SK-N-SH (cell line): Measurements from ENCODE around the gene POLR1A. TPM values are rescaled to one million over a fixed set of nuclear protein-coding genes. Genes with fewer than 3 reads are reported as not detected.

ENCODE experiments used
- CTCF ChIA-PET: fragments of 300-600, 350-600 bp; formaldehyde crosslinking; extraction: SDS; loops from one replicate; lab custom pipeline; 2021; lab: Yijun Ruan, JAX
- POLR2A ChIA-PET: fragments of 350-600 bp; sonication (Branson Sonifier 250); formaldehyde crosslinking; extraction: SDS; loops from one replicate; lab custom pipeline; 2020; ENCODE audit warnings: antibody characterized with exemption, inconsistent platforms; lab: Yijun Ruan, JAX
- DNase-seq: peaks from one replicate; pipeline ENCODE4 v3.0.0; 2012
- H2AFZ ChIP-seq: fragments of 200-600 bp; sonication (generic); 2 replicates; pipeline ENCODE4 v1.8.1; 2016; ENCODE audit warnings: antibody characterized with exemption, mild to moderate bottlenecking, low read depth
- H3F3A ChIP-seq: fragments of 200-600 bp; sonication (generic); replicated peaks from 2 replicates; pipeline ENCODE3; 2016; ENCODE audit warnings: antibody characterized with exemption, mild to moderate bottlenecking; ENCODE audit not compliant: insufficient read depth
- H3K27ac ChIP-seq, 2 experiments: fragments of 200-500 bp in 1 of 2; fragments of 200-600 bp in 1 of 2; sonication (Bioruptor generic) in 1 of 2; sonication (generic), shearing (Covaris generic) in 1 of 2; 2 replicates each; pipeline versions ENCODE4 v1.5.1 to v1.6.1; 2014 to 2016; ENCODE audit warnings: low read depth in 2 of 2, inconsistent platforms in 1 of 2, low read length in 1 of 2, mild to moderate bottlenecking in 1 of 2, mixed read lengths in 1 of 2
- H3K27me3 ChIP-seq: fragments of 200-600 bp; sonication (generic), shearing (Covaris generic); 2 replicates; pipeline ENCODE4 v1.6.1; 2016; ENCODE audit warnings: mixed run types; ENCODE audit not compliant: insufficient read depth
- H3K36me3 ChIP-seq, 2 experiments: fragments of 200-500 bp in 1 of 2; fragments of 200-600 bp in 1 of 2; sonication (Bioruptor generic) in 1 of 2; sonication (generic) in 1 of 2; replicated peaks in 1 of 2; 2 replicates each; pipeline versions ENCODE3 to v1.5.1; 2014 to 2016; ENCODE audit warnings: low read length in 1 of 2, mild to moderate bottlenecking in 1 of 2; ENCODE audit not compliant: insufficient read depth in 2 of 2, control insufficient read depth in 1 of 2
- H3K4me1 ChIP-seq, 2 experiments: fragments of 200-500 bp in 1 of 2; fragments of 200-600 bp in 1 of 2; sonication (Bioruptor generic) in 1 of 2; sonication (generic), shearing (Covaris generic) in 1 of 2; 2 replicates each; pipeline versions ENCODE4 v1.5.1 to v1.6.1; 2014 to 2016; ENCODE audit warnings: low read depth in 1 of 2, low read length in 1 of 2, mixed run types in 1 of 2; ENCODE audit not compliant: insufficient read depth in 2 of 2, control insufficient read depth in 1 of 2
- H3K4me2 ChIP-seq: fragments of 200-600 bp; sonication (generic), shearing (Covaris generic); 2 replicates; pipeline ENCODE4 v1.6.1; 2017; ENCODE audit warnings: mixed run types
- H3K4me3 ChIP-seq, 2 experiments: fragments of 200-500 bp in 1 of 2; fragments of 200-600 bp in 1 of 2; sonication (Bioruptor generic) in 1 of 2; sonication (generic), shearing (Covaris generic) in 1 of 2; 2 replicates each; pipeline versions ENCODE4 v1.5.1 to v1.8.1; 2014 to 2016; ENCODE audit warnings: low read depth in 2 of 2, inconsistent platforms in 1 of 2, low read length in 1 of 2, mild to moderate bottlenecking in 1 of 2, mixed read lengths in 1 of 2, moderate library complexity in 1 of 2
- H3K79me2 ChIP-seq: fragments of 200-600 bp; sonication (generic); 2 replicates; pipeline ENCODE4 v1.8.1; 2017; ENCODE audit warnings: mild to moderate bottlenecking; ENCODE audit not compliant: insufficient read depth
- H3K9ac ChIP-seq: fragments of 200-600 bp; sonication (generic); 2 replicates; pipeline ENCODE4 v1.6.1; 2017; ENCODE audit warnings: mixed run types
- H3K9me2 ChIP-seq: fragments of 200-600 bp; sonication (generic); 2 replicates; pipeline ENCODE4 v1.6.1; 2017; ENCODE audit warnings: mixed run types
- H3K9me3 ChIP-seq: fragments of 200-600 bp; sonication (generic); 2 replicates; pipeline ENCODE4 v1.6.1; 2017; ENCODE audit warnings: mixed run types, mild to moderate bottlenecking, moderate library complexity
- H4K20me1 ChIP-seq: fragments of 200-600 bp; sonication (generic); 2 replicates; pipeline ENCODE4 v1.6.1; 2017; ENCODE audit warnings: mild to moderate bottlenecking, mixed run types; ENCODE audit not compliant: insufficient read depth
- ELF1 ChIP-seq: IDR thresholded peaks from 2 replicates; pipeline ENCODE4 v1.4.0; 2012
- EP300 ChIP-seq, 2 experiments: IDR thresholded peaks; 2 replicates each; pipeline versions ENCODE4 v1.4.0 to v1.6.1; 2012; ENCODE audit warnings: borderline replicate concordance in 1 of 2, low read depth in 1 of 2, low read length in 1 of 2
- NFIC ChIP-seq: IDR thresholded peaks from 2 replicates; pipeline ENCODE4 v1.4.0; 2012; ENCODE audit warnings: borderline replicate concordance
- RCOR1 ChIP-seq: fragments of 150-350 bp; IDR thresholded peaks from 2 replicates; pipeline ENCODE4 v1.6.1; 2017; ENCODE audit warnings: antibody characterized with exemption, low read length
- SIN3A ChIP-seq: IDR thresholded peaks from 2 replicates; pipeline ENCODE4 v1.6.1; 2012; ENCODE audit warnings: low read depth, mild to moderate bottlenecking, low read length, moderate library complexity, borderline replicate concordance
- TCF12 ChIP-seq: IDR thresholded peaks from 2 replicates; pipeline ENCODE4 v1.4.0; 2012
- WGBS: methylation state at CpG from one replicate; pipeline ENCODE4 v1.1.6; 2017; ENCODE audit warnings: low lambda C conversion rate; 5-methylcytosine and 5-hydroxymethylcytosine counted together
- polyA plus RNA-seq, 3 experiments: library from polyadenylated mRNA; depleted of rRNA; stranded (reverse); fragments of >200 nt; gene quantifications; 2 replicates each; pipeline ENCODE4 v1.2.3, GENCODE V29; 2012
- TF ChIP-seq, protein P1 (sequence below): fragments of 150-350 bp; IDR thresholded peaks from 2 replicates; pipeline ENCODE4 v1.6.1; 2016; ENCODE audit warnings: mild to moderate bottlenecking, low read depth, low read length
- TF ChIP-seq, protein P2 (sequence below): IDR thresholded peaks from 2 replicates; pipeline ENCODE4 v1.6.1; 2012; ENCODE audit warnings: mild to moderate bottlenecking, low read depth, low read length, moderate library complexity
- TF ChIP-seq, protein P3 (sequence below): fragments of 150-350 bp; IDR thresholded peaks from 2 replicates; pipeline ENCODE4 v1.6.1; 2017; ENCODE audit warnings: antibody characterized with exemption, low read length, low read depth, borderline replicate concordance
- TF ChIP-seq, protein P4 (sequence below): IDR thresholded peaks from 2 replicates; pipeline ENCODE4 v1.4.0; 2012; ENCODE audit warnings: low read depth
- TF ChIP-seq, protein P5 (sequence below): IDR thresholded peaks from 2 replicates; pipeline ENCODE4 v1.4.0; 2012; ENCODE audit warnings: low read depth, borderline replicate concordance

The POLR1A gene
- polyA plus RNA-seq, 1 of the 3 experiments (the other 2 are of a cell fraction): 6.1 TPM

DNA sequence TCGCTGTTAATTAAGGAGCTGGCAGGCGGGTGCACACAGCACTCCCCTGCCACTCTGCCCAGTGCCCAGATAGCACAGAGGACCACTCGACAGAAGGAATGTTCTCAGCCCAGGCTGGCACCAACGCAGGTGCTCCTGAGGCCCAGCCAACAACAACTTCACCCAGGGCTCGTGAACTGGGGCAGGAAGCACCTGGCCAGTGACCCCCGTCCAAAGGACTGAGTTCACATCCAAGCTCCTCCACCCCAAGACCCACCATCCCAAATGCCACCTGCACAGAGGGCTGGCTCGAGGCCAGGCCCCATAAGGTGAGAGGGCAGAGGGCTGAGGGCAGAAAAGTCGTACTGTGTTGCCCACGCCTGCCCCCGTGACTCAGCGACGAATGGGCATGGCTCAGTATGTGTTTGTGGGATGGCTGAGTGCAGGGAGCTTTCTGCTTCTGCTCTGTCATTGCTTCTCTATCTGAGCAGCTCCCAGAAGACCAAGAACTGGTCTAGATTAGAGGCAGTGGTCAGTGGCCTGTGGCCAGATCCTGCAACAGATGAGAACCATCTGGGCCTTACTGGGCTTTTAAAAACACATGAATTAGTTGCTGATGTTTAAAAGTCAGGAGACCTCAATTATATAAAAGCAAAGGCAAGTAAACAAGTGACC lies 68.4 kb downstream of the POLR1A start:
- H3K9me3 ChIP-seq: no peaks in the 10 kb centered on the region
- ChIA-PET CTCF (interaction anchor here (0.9 to 4.8 kb wide), 7 partner anchors 15 to 210 kb away, joined by 3 to 17 read pairs (median 4); partner anchors contain the start of gene ST3GAL5), POLR2A (interaction anchor here (0.6 kb wide), 1 partner anchor 8 kb away, joined by 4 read pairs; no protein-coding TSS in a partner anchor)
- peaks cover 11 to 36% of the 10 kb centered on the region in 2 experiments for H3K4me1 ChIP-seq
- no peaks in the 10 kb centered on the region for H3F3A ChIP-seq
- H4K20me1 ChIP-seq: no peaks in the 10 kb centered on the region
- peaks cover 18 to 62% of the 10 kb centered on the region in 2 experiments for H3K36me3 ChIP-seq
- no peaks in the 10 kb centered on the region for H3K9me2 ChIP-seq
- 76% methylated on average over 7 of the region's 12 CpGs for WGBS
- TF ChIP-seq, protein P1, sequence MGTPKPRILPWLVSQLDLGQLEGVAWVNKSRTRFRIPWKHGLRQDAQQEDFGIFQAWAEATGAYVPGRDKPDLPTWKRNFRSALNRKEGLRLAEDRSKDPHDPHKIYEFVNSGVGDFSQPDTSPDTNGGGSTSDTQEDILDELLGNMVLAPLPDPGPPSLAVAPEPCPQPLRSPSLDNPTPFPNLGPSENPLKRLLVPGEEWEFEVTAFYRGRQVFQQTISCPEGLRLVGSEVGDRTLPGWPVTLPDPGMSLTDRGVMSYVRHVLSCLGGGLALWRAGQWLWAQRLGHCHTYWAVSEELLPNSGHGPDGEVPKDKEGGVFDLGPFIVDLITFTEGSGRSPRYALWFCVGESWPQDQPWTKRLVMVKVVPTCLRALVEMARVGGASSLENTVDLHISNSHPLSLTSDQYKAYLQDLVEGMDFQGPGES: no peak
- TF ChIP-seq, protein P2, sequence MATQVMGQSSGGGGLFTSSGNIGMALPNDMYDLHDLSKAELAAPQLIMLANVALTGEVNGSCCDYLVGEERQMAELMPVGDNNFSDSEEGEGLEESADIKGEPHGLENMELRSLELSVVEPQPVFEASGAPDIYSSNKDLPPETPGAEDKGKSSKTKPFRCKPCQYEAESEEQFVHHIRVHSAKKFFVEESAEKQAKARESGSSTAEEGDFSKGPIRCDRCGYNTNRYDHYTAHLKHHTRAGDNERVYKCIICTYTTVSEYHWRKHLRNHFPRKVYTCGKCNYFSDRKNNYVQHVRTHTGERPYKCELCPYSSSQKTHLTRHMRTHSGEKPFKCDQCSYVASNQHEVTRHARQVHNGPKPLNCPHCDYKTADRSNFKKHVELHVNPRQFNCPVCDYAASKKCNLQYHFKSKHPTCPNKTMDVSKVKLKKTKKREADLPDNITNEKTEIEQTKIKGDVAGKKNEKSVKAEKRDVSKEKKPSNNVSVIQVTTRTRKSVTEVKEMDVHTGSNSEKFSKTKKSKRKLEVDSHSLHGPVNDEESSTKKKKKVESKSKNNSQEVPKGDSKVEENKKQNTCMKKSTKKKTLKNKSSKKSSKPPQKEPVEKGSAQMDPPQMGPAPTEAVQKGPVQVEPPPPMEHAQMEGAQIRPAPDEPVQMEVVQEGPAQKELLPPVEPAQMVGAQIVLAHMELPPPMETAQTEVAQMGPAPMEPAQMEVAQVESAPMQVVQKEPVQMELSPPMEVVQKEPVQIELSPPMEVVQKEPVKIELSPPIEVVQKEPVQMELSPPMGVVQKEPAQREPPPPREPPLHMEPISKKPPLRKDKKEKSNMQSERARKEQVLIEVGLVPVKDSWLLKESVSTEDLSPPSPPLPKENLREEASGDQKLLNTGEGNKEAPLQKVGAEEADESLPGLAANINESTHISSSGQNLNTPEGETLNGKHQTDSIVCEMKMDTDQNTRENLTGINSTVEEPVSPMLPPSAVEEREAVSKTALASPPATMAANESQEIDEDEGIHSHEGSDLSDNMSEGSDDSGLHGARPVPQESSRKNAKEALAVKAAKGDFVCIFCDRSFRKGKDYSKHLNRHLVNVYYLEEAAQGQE: no peak
- TF ChIP-seq RCOR1: 0 out of 2 replicates have a peak, but pooled peaks have one; percentile 16
- TF ChIP-seq ELF1: no peak
- TF ChIP-seq, protein P3, sequence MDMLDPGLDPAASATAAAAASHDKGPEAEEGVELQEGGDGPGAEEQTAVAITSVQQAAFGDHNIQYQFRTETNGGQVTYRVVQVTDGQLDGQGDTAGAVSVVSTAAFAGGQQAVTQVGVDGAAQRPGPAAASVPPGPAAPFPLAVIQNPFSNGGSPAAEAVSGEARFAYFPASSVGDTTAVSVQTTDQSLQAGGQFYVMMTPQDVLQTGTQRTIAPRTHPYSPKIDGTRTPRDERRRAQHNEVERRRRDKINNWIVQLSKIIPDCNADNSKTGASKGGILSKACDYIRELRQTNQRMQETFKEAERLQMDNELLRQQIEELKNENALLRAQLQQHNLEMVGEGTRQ: no peak
- TF ChIP-seq TCF12: peak; percentile 85
- peak; percentile 28; the same call in 1 of the 2 replicates for TF ChIP-seq NFIC
- no peaks in the 10 kb centered on the region for H3K79me2 ChIP-seq
- H2AFZ ChIP-seq: no peak overlapping the region
- H3K4me3 ChIP-seq: no peak overlapping the region
- H3K9ac ChIP-seq: no peak overlapping the region; the same call in 1 of the 2 replicates
- no peaks in the 10 kb centered on the region for H3K27me3 ChIP-seq
- DNase-seq: no peak
- peak overlapping the region; percentile 31; the same call in 1 of the 2 replicates for H3K4me2 ChIP-seq
- H3K27ac ChIP-seq: peak overlapping the region; percentile 10 to 44; a peak in 3 of 4 replicates

DNA sequence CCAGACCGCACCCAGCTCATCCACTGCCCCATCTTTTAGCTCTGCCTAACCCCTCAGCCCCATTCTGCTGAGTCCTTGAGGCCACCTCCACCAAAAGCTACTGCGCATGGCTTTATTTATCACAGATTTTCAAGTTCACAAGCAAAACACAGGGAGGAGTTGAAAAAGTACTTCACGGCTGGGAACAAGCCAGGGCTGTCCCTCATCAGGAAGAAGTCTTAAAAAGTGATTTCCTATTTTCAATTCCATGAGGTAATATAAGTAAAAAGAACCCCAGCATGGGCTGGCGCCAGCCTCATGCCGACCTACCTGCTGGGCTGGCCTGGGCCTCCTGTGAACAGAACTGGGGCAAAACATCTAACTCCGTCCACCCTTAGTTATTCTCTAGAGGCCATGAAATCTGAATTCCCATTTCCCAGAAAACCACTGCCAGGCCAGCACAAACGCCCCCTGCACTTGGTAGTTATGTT lies 69.0 kb downstream of the POLR1A start:
- H3K9me3 ChIP-seq: no peaks in the 10 kb centered on the region
- CTCF ChIA-PET: interaction anchor here (0.9 to 4.8 kb wide), 5 partner anchors 27 to 209 kb away, joined by 3 to 17 read pairs (median 15); partner anchors contain the start of gene ST3GAL5
- WGBS: 86% methylated on average over 7 of the region's 7 CpGs
- POLR2A ChIA-PET: interaction anchor here (0.8 kb wide), 1 partner anchor 29 kb away, joined by 3 read pairs; no protein-coding TSS in a partner anchor
- TF ChIP-seq, protein P4, sequence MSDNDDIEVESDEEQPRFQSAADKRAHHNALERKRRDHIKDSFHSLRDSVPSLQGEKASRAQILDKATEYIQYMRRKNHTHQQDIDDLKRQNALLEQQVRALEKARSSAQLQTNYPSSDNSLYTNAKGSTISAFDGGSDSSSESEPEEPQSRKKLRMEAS: no peak
- TF ChIP-seq, protein P5, sequence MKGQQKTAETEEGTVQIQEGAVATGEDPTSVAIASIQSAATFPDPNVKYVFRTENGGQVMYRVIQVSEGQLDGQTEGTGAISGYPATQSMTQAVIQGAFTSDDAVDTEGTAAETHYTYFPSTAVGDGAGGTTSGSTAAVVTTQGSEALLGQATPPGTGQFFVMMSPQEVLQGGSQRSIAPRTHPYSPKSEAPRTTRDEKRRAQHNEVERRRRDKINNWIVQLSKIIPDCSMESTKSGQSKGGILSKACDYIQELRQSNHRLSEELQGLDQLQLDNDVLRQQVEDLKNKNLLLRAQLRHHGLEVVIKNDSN: no peak
- TF ChIP-seq SIN3A (no peak), EP300 (IDR thresholded peaks at IDR 0.05; ENCODE audit: borderline replicate concordance in 1 of 2, low read depth in 1 of 2, low read length in 1 of 2) (no peak)
- TF ChIP-seq, protein P1: no peak
- TF ChIP-seq, all 33 proteins: peak for 0
- Histone ChIP-seq H3K27me3 (no peaks in the 10 kb centered on the region), H3F3A (no peaks in the 10 kb centered on the region), H3K79me2 (no peaks in the 10 kb centered on the region), H3K4me2 (peak overlapping the region; percentile 31; the same call in 1 of the 2 replicates), H4K20me1 (no peaks in the 10 kb centered on the region), H3K9ac (no peak overlapping the region; the same call in 1 of the 2 replicates), H3K9me2 (no peaks in the 10 kb centered on the region), H2AFZ (no peak overlapping the region), H3K36me3 (peaks cover 14 to 62% of the 10 kb centered on the region in 2 experiments), H3K4me3 (no peak overlapping the region), H3K4me1 (peaks cover 11 to 36% of the 10 kb centered on the region in 2 experiments), H3K27ac (peak overlapping the region; percentile 10 to 44)
- no peak for DNase-seq
